NCI-H526 (cell line): ENCODE data around the gene SASH1.

Experiments used
- DNase-seq, 2 experiments: peaks; one replicate each; lab custom pipeline; 2025; lab: John Stamatoyannopoulos, UW

Gene SASH1

DNA sequence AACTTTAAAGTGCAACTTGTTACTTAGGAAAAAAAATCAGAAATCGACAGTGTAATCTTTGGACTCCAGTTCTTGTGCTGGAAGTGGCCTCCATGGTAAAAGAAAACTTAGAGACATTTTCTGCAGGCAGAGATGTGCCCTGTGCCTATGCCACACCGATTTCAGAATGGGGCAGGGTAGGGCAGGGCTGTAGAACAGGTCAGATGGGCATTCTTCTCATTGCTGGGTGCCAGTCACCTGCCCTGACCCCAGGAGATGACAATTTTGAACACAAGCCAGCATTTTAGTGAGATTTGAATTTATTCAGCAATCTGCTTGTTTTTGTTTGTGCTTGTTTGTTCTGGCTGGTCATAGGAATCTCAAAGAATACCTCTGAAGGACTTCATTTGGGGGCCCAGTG is 63.3 kb downstream of the SASH1 start:
- DNase-seq: no peak

DNA sequence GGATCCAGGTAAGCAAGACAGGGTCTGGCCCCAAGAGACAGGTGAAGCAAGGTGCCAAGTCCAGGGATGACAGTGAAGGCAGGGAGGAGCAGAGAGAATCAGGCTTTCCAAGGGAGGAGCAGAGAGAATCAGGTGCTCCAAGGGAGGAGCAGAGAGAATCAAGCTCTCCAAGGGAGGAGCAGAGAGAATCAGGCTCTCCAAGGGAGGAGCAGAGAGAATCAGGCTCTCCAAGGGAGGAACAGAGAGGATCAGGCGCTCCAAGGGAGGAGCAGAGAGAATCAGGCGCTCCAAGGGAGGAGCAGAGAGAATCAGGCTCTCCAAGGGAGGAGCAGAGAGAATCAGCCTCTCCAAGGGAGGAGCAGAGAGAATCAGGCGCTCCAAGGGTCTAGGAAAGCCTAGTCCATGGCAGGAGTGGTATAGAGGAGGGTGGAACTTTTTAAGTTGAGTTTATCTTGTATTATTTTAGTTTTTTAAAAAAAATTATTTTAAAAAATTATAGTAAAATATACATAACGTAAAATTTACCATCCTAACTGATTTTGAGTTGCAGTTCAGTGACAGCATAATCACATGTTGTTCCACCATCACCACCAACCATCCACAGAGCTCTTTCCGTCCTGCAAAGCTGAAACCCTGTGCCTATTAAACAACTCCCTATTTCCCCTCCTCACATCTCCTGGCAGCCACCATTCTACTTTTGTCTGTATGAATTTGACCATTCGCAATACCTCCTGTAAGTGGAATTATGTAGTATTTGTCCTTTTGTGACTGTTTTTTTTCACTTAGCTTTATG is 64.1 kb downstream of the SASH1 start:
- no peak for DNase-seq

DNA sequence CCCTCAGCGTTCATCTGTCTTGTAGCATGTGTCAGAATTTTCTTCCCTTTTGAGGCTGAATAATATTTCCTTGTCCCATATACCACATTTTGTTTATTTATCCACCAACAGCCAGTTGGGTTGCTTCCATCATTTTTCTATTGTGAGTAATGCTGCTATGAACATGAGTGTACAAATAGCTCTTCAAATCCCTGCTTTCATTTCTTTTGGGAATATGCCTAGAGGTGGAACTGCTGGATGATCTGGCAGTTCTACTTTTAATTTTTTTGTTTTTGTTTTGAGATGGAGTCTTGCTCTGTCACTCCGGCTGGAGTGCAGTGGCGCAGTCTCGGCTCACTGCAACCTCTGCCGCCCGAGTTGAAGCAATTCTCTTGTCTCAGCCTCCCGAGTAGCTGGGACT is 64.7 kb downstream of the SASH1 start:
- DNase-seq: no peak

DNA sequence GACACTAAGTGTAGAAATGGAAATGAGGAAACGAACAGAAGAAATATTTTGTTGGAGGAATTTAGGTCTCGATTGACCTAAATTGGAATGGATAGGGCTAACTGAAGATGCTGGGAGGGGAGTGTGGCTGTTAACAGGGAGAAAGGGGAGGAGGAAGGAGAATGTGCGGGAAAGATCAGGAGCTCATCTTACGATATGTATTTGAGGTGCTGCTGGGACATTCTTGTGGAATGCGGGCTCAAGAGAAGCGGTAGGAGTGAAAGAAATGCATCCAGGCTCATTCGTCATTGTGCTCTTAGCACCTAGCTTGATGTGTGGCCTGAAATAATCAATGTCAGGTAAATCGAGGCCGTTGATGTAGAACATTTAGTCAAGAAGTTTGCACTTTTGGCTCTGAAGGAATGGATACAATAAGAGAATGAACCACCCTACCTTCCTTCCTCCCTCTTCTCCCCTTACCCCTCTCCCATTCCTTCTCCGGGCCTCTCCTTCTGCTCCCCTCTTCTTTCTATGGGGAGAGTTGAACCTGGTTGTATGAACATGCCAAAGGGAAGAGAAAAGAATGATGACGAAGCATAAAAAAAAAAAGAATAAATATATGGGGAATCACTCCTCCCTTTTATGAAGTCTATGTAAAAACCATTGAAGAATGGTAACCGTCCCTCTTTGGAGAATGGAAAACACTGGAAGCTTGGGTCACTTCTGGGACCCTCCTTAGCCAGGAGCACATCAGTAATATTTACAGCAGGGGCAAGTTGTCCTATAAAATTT is 70.9 kb downstream of the SASH1 start:
- DNase-seq: no peak

DNA sequence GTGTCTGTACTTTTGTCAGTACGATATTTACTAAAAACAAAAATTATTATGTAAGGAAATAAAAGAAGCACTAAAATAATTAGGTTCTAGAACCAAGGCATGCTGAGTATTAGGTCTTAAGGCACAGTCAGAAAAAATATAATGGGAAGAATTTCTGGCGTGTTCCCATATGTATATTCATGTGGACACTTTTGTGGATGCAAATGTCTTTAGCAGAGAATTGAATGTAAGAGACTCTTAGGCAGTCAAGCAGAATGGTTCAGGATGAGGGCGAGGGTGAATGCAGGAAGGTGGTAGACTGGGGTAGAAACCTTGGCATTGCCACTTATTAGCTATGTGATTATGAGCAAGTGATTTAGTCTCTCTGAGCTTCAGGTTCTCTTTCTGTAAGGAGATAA is 71.5 kb downstream of the SASH1 start:
- DNase-seq: peak in 1 of 2 experiments; percentile 28

DNA sequence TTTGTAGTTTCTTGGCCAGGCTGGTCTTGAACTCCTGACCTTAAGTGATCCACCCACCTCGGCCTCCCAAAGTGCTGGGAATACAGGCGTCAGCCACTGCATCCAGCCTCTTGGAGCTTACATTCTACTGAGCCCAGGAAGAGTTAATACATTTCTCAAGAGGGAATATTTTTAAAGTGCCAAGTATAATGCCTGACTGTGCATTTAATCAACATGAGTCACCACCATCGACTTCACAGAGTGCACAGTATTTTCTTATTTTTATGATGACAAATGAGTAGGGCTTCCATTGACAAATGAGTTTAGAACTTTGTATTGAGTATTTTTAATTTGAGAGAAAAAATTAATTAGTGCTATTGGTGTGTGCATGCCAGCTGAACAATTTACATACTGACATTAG is 72.2 kb downstream of the SASH1 start:
- DNase-seq: no peak

DNA sequence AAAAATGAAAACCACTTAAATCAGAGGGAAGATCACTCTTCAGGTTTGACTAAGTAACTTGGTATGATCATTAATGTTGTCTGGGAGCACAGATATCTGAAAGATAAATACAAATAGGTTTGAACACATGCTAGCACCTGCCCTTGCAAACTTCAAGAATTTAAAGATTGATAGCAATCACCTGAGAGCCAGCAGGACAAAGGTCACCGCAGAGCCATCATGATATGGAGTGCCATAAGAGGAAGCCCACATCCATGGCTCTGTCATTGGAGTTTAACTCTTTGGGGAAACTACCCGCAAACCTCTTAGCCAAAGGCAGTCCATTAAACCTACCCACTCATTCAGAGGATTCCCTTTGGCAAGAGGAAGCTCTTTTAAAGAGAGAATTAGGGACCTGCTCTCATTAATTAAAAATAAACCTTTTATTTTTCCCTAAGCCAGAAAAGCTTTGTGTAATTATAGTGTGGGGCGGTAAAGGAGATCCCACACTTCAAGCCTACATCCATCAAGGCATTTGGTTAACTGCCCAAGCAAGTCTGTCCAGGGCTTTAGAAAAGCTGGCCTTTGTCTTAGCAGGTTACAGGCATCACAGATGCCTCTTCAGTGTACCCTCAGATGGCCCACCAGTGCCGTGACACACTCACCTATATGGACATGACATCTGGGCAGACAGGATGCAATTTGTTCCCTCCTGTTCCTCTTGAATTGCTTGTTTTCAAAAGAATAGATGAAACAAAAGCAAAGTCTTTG is 73.0 kb downstream of the SASH1 start:
- DNase-seq: no peak

DNA sequence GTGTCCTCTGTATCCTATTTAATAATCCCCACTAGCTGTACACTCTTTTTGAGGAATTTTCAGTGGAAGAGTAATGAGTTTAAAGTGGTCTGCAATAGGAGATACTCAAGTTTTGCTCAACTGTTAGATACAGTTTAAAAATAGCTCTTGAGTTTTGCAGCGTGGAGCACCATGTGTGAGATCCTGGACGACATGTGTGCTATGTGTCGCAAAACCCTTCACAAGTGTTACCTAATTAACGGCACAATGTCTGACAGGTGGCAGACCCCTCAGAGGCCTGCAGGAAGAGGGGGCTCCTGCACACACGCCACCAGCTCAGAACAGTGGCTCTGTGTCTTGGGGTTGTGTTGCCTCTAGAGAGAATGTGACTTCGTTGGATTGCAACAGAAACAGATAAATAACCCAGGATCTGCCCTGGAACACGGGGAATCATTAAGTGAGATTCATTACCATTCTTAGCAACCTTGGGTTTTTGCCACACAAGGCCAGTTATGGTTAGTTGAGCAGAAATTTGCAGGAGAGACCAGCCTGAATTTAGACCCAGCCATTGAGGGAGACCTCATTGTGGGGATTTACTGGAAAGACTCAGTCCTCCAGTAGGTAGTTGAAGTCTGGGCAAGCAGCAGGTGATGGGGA is 73.8 kb downstream of the SASH1 start:
- no peak for DNase-seq

DNA sequence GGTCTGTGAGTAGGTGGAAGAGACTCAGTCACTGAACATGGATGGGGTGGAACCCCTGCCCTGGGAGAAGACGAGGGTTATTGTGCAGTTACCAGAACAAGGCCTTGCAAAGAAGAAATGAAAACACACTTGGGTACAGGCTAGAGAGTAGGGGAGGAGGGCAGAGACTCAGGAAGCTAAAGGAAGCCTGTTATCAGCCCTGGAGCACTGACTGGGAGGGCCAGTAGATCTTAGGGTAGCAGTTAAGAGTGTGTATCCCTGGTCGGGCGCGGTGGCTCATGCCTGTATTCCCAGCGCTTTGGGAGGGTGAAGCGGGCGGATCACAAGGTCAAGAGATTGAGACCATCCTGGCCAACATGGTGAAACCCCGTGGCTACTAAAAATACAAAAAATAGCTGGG is 74.4 kb downstream of the SASH1 start:
- no peak for DNase-seq

DNA sequence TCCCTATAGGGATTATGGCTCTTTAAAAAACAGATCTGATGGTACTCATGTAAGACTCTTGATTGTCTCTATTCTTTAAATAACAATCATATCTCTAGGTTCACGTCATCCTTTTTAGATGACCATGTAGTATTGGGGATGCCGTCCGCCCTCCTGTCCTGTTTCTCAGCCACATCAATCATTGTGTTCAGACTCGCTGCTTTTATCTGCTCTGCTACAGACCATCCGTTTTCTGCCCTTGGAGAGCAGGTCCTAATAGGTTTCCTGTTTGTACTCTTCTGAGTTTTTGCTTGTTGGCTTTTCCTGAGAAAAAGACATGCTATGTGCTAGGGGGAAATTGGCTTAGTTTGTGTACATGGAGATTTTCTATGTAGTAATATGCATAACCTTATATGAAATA is 76.8 kb downstream of the SASH1 start:
- no peak for DNase-seq

DNA sequence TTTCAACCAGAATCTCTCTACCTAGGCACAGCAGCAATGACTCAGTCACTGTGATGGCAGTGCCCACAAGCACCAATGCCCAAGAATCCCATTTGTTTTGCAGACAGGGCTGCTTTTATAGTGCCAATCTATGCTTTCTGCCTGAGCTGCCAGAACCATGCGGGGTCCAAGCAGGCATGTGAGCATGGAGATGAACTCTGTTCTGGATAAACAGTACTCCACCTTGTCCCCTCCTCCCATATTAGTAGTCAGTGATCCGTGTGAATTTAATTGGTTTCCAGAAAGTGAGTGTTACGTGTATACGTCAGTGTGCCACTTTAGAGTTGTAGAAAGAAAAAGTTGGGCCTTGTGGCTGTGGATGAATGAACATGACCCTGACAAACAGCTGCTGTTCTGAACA is 79.4 kb downstream of the SASH1 start:
- DNase-seq: peak in 1 of 2 experiments; percentile 11

DNA sequence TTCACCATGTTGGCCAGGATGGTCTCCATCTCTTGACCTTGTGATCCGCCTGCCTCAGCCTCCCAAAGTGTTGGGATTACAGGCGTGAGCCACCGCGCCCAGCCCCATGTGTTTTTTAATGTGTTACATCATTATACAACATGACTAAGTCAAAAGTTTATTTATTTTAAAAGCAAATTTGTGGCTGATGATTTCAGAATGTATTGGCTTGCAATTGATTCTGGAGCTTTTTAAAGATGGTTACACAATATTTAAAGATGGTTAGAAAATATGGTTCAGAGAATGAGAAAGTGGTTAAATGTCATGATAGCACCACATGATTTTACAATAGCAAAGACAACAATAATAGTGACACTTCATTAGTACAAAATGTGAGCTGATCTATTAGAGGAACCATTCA is 80.5 kb downstream of the SASH1 start:
- DNase-seq: no peak

DNA sequence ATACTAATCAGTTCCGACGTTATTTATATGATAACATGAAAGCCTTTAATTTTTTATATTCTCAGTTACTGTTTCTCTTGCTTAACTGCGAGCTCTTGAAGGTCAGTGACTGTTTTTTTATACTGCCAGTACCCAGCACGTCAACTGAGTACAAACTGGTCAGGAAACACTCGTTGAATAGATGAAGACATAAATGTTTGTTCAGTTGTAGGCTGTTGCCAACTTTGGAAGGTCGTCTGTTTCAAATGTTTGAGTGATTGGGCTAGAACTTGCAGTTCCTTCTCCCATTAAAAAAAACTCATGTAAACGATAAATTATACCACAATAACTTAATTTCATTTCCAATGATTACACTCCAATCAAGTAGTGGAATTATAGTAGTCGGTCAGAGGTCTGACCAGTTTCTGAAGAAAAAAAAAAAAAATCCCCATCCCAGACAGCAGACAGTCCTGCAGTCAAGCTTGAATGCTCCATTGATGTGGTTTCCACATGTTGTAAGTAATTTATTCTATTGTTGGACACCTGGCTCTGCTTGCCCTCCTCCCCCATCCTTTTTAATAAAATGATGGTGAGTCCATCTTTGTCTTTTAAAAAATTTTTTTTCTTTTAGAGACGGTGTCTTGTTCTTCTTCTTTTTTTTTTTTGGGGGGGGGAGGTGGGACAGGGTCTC is 81.1 kb downstream of the SASH1 start:
- peak; percentile 40 to 63 for DNase-seq

DNA sequence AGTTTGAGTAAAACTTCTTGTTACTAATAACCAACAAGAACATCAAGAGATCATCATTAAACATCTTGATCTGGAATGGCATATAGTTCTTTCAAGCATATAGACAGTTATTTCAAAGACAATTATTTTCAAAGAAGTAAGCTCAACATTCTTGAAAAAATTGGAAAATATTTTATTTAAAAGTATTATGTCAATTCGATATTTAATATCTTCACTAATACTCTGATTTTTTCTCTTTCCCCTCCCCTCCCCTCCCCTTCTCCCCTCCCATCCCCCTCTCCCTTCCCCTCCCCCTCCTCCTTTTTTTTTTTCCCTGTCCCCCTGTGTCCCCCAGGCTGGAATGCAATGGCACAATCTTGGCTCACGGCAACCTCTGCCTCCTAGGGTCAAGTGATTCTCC is 82.8 kb downstream of the SASH1 start:
- no peak for DNase-seq

DNA sequence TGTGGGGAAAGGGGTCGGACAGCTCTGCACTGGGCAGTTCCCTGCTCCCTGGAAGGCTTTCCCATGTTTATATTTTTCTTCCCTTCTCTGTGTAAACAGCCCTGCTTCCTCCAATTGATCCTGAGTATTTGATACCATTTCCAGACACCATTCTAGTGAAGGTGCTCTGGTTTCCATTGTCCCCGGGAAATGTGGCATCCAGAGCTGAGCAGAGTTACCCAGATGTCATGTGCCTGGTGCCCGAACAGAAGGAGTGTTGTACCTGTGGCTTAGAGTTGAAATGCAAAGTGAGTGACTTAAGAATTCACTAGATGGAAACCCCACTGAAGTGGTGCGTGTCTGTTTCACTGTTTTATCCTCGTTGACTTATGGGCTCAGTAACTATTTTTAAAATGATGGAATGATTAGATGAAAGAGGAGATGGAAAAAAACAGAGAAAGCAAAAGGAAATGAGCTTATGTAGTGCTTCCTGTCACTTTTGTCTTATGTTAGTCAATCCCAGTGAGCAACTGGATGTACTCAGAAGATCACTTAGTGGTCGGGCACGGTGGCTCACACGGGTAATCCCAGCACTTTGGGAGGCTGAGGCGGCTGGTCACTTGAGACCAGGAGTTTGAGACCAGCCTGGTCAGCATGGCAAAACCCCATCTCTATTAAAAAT is 83.8 kb downstream of the SASH1 start:
- no peak for DNase-seq

DNA sequence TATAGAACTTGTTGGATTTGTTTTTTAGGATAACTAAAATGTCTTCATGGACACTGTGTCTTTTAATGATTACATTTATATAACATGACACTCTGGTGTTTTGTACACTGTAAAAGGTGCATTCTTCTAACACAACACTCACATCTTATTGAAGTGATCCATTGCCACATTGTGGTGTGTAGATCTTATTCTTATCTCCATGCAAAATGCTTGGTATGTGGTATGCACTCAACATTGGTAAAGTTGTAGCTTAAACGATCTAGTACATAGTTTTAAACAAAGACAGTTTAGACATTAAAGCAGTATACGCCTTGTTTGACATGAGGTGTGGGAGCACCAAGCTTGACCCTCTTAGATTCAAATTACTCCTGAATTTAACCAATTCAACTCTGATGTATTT is 84.7 kb downstream of the SASH1 start:
- DNase-seq: no peak

DNA sequence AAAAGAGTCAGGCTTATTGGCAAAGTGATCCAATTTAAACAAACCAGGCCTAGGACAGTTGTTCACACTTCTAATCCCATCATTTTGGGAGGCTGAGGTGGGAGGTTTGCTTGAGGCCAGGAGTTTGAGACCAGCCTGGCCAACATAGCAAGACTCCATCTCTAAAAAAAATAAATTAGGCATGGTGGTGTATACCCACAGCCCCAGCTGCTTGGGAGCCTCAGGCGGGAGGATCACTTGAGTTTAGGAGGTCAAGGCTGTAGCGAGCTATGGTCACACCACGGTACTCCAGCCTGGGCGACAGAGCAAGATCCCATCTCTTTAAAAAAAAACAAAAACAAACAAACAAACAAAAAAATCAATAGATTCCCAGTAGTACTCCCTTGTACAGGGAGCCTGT is 86.8 kb downstream of the SASH1 start:
- DNase-seq: no peak

DNA sequence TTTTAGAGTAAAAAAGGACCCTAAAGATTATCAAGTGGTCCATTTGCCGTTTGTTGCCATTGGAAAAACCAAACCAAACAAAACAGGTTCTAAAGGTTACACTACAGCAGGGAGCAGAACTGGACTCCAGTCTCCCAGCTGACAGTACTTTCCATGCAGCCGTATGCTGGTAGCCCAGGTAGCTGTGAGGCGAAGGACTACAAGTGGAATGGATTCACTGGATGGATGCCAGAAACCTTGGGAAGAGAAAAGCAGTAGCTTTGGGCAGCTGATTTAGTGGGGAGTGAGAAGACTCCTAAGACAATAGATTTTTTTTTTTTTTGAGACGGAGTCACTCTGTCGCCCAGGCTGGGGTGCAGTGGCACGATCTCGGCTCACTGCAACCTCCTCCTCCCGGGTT is 88.3 kb downstream of the SASH1 start:
- DNase-seq: no peak

DNA sequence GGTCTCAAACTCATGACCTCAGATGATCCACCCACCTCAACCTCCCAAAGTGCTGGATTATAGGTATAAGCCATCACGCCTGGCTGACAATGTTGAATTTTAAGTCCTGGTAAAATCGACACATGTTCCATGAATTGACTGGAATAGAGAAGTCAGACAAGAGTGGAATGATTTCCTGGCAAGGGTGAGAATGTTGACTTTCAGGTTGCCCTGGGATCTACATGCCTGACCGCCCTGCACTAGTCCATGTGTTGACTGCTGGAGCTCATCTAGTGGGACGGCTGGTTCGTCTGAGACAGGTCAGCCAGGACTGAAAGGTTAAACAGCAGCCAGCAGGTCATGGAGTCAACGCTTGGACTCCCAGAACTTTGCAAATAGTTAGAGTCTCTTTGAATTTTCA is 88.8 kb downstream of the SASH1 start:
- DNase-seq: no peak

DNA sequence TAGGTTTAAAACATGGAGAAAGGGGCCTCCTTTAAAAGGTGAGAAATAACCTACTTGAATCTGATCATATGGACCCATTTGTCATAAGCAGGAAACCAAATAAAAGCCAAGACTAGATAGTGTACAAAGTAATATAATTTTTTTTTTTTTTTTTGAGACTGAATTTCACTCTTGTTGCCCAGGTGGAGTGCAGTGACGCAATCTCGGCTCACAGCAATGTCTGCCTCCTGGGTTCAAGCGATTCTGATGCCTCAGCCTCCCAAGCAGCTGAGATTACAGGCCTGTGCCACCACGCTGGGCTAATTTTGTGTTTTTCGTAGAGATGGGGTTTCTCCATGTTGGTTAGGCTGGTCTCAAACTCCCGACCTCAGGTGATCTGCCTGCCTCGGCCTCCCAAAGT is 89.2 kb downstream of the SASH1 start:
- DNase-seq: no peak

DNA sequence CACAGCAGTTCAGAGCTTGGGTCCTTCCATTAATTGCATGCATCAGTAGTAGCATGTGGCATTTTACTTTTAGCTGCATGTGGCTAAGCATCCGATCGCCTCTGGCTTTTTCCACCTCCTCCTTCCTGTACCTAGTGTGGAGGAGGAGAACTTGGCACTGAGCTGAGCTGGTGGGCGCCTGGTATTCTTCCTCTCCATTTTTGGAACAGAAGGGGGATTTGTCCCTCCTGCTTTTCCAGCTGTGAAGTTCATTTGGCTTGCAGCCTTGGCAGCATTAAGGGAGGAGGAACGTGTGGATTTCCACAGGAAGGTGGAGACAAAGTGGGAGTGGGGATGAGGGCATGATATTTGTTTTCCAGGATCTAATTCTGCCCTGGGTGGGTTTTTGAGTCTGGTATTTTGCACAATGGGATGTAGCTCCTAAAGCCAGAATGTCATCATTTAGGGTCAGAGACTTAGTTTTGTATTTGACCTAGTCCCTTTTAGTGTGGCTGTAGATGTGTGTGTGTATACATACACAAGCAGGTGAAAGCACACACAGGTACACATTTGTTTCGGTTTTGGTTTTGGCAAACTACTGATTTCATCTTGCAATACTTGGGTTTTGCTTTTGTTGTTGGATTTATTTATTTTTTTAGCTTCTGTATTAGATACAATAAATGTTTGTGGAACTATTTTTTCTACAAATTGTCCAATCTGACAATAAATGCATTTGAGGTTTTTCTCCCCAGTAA is 90.0 kb downstream of the SASH1 start:
- DNase-seq: no peak
